Fibroblast of the aortic adventitia (primary cell): ENCODE results near the gene EFTUD2. TPM values are rescaled to one million over a fixed set of nuclear protein-coding genes. Genes with fewer than 3 reads are reported as not detected.

ENCODE experiments used
- DNase-seq: peaks from one replicate; pipeline ENCODE4 v3.0.0-alpha.2; 2010; ENCODE audit warnings: low read depth
- H3K4me3 ChIP-seq: 2 replicates; pipeline ENCODE4 v1.5.1; 2011; ENCODE audit warnings: low read depth, mild to moderate bottlenecking, control low read depth, low read length, moderate library complexity
- total RNA-seq: library from RNA; depleted of rRNA; stranded (reverse); fragments of >200 nt; gene quantifications from 2 replicates; pipeline ENCODE4 v1.2.3, GENCODE V29; 2012; ENCODE audit warnings: low replicate concordance
- TF ChIP-seq, protein P1 (sequence below): IDR thresholded peaks from 2 replicates; pipeline ENCODE4 v1.5.1; 2011; ENCODE audit warnings: mild to moderate bottlenecking, low read length, control low read depth, inconsistent platforms; ENCODE audit not compliant: insufficient read depth

EFTUD2 gene
- total RNA-seq, 1 donor: 79.9 TPM

DNA sequence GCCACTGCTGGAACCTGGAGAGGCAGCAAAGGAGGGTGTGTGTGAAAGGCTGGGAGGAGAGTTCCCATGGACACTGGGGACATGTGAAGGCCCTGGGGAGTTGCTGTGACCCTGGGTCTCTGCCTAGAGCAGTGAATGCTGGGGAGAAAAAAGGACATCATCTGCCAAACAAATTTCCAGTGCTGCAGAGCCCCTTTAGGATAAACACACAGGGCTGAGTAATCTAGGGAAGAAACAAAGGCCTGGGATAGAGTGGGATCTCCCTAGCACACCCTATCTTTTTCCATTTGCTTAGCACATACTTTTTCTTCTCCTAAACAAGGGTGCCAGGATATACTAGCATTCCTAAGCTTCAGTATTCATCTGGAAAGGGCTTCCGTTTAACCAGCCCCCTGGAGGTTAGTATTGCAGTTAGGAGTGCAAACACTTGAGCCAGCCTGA lies 54.8 kb downstream of the EFTUD2 start:
- H3K4me3 ChIP-seq: no peak overlapping the region
- TF ChIP-seq, protein P1, sequence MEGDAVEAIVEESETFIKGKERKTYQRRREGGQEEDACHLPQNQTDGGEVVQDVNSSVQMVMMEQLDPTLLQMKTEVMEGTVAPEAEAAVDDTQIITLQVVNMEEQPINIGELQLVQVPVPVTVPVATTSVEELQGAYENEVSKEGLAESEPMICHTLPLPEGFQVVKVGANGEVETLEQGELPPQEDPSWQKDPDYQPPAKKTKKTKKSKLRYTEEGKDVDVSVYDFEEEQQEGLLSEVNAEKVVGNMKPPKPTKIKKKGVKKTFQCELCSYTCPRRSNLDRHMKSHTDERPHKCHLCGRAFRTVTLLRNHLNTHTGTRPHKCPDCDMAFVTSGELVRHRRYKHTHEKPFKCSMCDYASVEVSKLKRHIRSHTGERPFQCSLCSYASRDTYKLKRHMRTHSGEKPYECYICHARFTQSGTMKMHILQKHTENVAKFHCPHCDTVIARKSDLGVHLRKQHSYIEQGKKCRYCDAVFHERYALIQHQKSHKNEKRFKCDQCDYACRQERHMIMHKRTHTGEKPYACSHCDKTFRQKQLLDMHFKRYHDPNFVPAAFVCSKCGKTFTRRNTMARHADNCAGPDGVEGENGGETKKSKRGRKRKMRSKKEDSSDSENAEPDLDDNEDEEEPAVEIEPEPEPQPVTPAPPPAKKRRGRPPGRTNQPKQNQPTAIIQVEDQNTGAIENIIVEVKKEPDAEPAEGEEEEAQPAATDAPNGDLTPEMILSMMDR: peak; percentile 22
- DNase-seq: peak; percentile 43

DNA sequence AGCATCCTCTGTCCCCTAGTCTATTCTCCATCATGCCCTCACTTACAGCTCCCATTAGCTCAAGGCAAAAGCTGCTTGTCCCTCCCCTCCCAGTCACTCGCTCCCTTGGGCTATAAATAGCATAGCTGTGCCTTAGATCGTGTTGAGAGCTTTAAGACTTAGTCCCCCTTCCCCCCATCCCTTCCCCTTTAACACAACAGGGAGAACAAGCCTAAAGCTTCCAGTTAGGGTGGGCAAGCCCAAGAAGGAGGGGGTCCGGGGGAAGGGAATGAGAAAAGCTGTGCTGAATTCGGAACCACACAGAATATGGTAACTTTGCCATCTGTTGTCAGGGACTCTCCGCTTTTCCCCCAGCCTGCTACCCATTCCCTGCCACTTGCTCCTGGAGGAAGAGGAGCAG lies 56.5 kb downstream of the EFTUD2 start:
- H3K4me3 ChIP-seq: no peak overlapping the region
- no peak for DNase-seq
- TF ChIP-seq, protein P1: no peak

DNA sequence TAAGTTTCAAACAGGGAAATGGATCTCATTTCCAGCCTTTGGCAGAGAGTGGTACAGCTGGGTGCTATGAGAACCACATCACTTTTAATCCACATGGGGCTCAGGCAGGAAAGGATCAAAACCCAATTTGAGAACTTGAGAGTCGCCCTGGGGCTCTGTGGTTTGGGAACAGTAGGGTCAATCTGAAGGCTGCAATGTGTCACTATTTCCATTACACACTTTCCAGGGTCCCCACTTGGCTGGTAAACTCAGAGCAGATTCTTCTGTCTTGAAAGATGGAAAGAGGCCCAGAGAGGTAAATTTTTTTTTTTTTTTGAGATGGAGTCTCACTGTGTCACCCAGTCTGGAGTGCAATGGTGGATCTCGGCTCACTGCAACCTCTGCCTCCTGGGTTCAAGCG lies 58.3 kb downstream of the EFTUD2 start:
- DNase-seq: no peak
- no peak overlapping the region for H3K4me3 ChIP-seq
- TF ChIP-seq, protein P1: no peak

DNA sequence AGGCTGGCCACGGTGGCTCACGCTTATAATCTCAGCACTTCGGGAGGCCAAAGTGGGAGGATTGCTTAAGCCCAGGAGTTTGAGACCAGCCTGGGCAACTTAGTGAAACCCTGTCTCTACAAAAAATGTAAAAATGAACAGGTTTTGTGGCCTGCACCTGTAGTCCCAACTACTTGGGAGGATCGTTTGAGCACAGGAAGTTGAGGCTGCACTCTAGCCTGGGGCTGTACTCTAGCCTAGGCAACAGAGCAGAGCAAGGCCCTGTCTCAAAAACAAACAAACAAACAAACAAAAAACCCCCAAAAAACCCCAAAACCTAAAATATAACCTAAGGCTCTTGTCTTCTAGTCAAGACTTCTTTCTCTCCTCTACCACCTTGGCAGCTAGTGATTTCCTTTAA lies 59.0 kb downstream of the EFTUD2 start:
- TF ChIP-seq, protein P1: no peak
- H3K4me3 ChIP-seq: no peak overlapping the region
- DNase-seq: no peak

DNA sequence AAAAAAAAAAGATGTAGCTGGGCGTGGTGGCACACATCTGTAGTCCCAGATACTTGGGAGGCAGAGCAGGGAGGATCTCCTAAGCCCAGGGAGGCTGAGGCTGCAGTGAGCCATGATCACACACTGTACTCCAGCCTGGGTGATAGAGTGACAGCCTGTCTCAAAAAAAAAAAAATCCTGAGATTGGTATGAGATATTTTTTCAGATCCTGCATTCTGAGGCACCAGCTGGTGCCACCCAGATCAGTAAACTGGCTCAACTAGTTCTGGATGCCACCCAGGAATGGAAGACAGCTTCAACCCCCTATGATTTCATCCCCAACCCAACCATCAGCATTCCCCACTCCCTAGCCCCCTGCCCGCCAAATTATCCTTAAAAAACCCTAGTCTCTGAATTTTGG lies 62.0 kb downstream of the EFTUD2 start:
- H3K4me3 ChIP-seq: no peak overlapping the region
- TF ChIP-seq, protein P1: no peak
- DNase-seq: no peak

DNA sequence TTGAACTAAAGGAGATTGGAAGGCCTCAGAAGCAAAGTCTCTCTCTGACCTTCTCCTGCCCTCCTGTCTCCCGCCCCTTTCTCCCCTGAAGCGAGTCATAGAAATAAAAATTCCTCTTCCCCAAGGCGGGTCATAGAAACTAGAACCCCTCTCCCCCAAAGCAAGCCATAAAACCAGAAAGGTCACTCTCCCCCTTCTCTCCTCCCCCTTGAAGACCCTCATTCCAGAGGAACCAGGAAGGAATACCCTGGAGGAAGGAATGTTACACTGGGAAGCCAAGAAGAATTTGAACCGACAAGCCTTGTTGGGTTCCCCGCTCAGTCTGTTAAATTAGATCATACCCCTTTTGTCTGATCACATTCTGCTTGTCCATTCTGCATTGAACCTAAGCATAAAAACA lies 66.4 kb downstream of the EFTUD2 start:
- no peak overlapping the region for H3K4me3 ChIP-seq
- no peak for DNase-seq
- TF ChIP-seq, protein P1: no peak

DNA sequence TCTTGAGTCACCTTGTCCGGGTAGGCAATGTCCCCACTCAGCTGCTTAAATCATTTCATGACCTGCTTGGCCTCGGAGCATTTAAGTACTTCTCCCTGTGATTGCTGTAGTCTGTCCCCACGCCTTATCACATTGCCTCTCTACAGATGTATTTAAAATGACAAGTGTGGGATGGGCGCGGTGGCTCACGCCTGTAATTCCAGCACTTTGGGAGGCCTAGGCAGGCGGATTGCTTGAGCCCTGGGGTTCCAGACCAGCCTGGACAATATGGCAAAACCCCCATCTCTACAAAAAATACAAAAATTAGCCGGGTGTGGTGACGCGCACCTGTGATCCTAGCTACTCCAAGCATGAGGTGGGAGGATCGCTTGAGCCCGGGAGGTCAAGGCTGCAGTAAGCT lies 67.9 kb downstream of the EFTUD2 start:
- TF ChIP-seq, protein P1: no peak
- no peak overlapping the region for H3K4me3 ChIP-seq
- no peak for DNase-seq
